Right cardiac atrium (tissue), 5 donors: ENCODE data around the gene RPS23. TPM values are rescaled to one million over a fixed set of nuclear protein-coding genes. Genes with fewer than 3 reads are reported as not detected.

ENCODE experiments used
- ATAC-seq, 2 donors: fragments of 200-7000 bp; cut with Tn5 transposase; one replicate each; pipeline versions ENCODE4 v1.8.0 to v1.9.1; 2020; ENCODE audit warnings: moderate library complexity in 2 of 2, mild to moderate bottlenecking in 1 of 2
- DNase-seq, 3 donors: peaks; one replicate each; pipeline ENCODE4 v3.0.0-alpha.2; 2020
- H3K27ac ChIP-seq: one replicate; pipeline ENCODE4 v1.5.1; 2013; ENCODE audit warnings: mild to moderate bottlenecking, low read length, control low read depth, moderate library complexity
- H3K27me3 ChIP-seq: one replicate; pipeline ENCODE4 v1.6.1; 2013; ENCODE audit not compliant: control insufficient read depth, insufficient read depth
- H3K4me1 ChIP-seq: one replicate; pipeline ENCODE4 v1.6.1; 2013; ENCODE audit warnings: low read length; ENCODE audit not compliant: control insufficient read depth, insufficient read depth
- H3K4me3 ChIP-seq: one replicate; pipeline ENCODE4 v1.5.1; 2013; ENCODE audit warnings: low read length, control low read depth
- H3K9me3 ChIP-seq: one replicate; pipeline ENCODE4 v1.6.1; 2013; ENCODE audit warnings: low read length; ENCODE audit not compliant: control insufficient read depth
- WGBS: extraction: QIAGEN DNeasy Blood & Tissue Kit; methylation state at CpG from one replicate; pipeline ENCODE4 v1.1.7; 2013; 5-methylcytosine and 5-hydroxymethylcytosine counted together
- intact Hi-C, 4 donors: fragments of 100-400 bp; cut with DNase I; formaldehyde crosslinking; loops; one replicate each; pipeline versions ENCODE4 v1.11.0 to v1.14.0; 2022 to 2023
- polyA plus RNA-seq: library from polyadenylated mRNA; stranded (reverse); fragments of 200-250 nt; gene quantifications from one replicate; pipeline ENCODE4 v1.2.3, GENCODE V29; 2013
- total RNA-seq, 4 donors: library from RNA; stranded (reverse); fragmentation: NEBNext Ultra II Directional; extraction: Animal tissue kit (Norgen Biotek cat#: 25700); gene quantifications; one replicate each; pipeline ENCODE4 v1.2.1, GENCODE V29; 2021
- donor health status: healthy with polysubstance abuse.
- donor health status: DM: no; HTN: yes; CAD: no.
- donor health status: DM: no; HTN: no; CAD: no.
- donor health status: DM: no; HTN: yes; CAD: no; lungs with severe emphysema.
- donor health status: DM: yes; HTN: yes; CAD: no.

RPS23 gene
- total and polyA plus RNA-seq, 5 donors: 1,173 to 1,902 (median 1,229) TPM

- Histone ChIP-seq H3K27me3 (no peaks in the 10 kb centered on the region), H3K27ac (no peak overlapping the region), H3K9me3 (no peaks in the 10 kb centered on the region), H3K4me3 (no peak overlapping the region), H3K4me1 (peaks cover 7% of the 10 kb centered on the region)
- intact Hi-C loops: no loop called here
- 74% methylated on average over 4 of the region's 4 CpGs for WGBS
- ATAC-seq (no peak), DNase-seq (no peak)
Measured at GRCh38 chr5:82309091-82309531, 31.0 kb upstream of the RPS23 start.

- H3K9me3 ChIP-seq: no peaks in the 10 kb centered on the region
- 100% methylated on average over 1 of the region's 1 CpG for WGBS
- intact Hi-C loops: no loop called here
- ATAC-seq (no peak), DNase-seq (no peak)
- no peaks in the 10 kb centered on the region for H3K27me3 ChIP-seq
- H3K4me1 ChIP-seq: peaks cover 7% of the 10 kb centered on the region
- no peak overlapping the region for H3K4me3 ChIP-seq
- no peak overlapping the region for H3K27ac ChIP-seq
Measured at GRCh38 chr5:82308416-82308815, 30.3 kb upstream of the RPS23 start.

GRCh38 chr5:82307451-82307850, 29.3 kb upstream of the RPS23 start:
- Histone ChIP-seq H3K27ac (no peak overlapping the region), H3K4me3 (no peak overlapping the region), H3K27me3 (no peaks in the 10 kb centered on the region), H3K9me3 (no peaks in the 10 kb centered on the region), H3K4me1 (no peaks in the 10 kb centered on the region)
- intact Hi-C loops: no loop called here
- WGBS: 62% methylated on average over 3 of the region's 3 CpGs
- DNase-seq (peak in 1 of 3 donors; percentile 15), ATAC-seq (peak; percentile 72 to 91)

- no peak overlapping the region for H3K4me3 ChIP-seq
- ATAC-seq: no peak
- no peaks in the 10 kb centered on the region for H3K27me3 ChIP-seq
- no peaks in the 10 kb centered on the region for H3K4me1 ChIP-seq
- no peak for DNase-seq
- no peaks in the 10 kb centered on the region for H3K9me3 ChIP-seq
- 78% methylated on average over 2 of the region's 2 CpGs for WGBS
- intact Hi-C loops: no loop called here
- H3K27ac ChIP-seq: no peak overlapping the region
Measured at GRCh38 chr5:82306151-82306550, 28.0 kb upstream of the RPS23 start.

- DNase-seq: no peak
- 95% methylated on average over 3 of the region's 3 CpGs for WGBS
- Histone ChIP-seq H3K27ac (no peak overlapping the region), H3K27me3 (no peaks in the 10 kb centered on the region), H3K4me3 (no peak overlapping the region), H3K9me3 (no peaks in the 10 kb centered on the region), H3K4me1 (no peaks in the 10 kb centered on the region)
- no peak for ATAC-seq
- intact Hi-C loops: no loop called here
Measured at GRCh38 chr5:82301190-82301589, 23.0 kb upstream of the RPS23 start.

- no peaks in the 10 kb centered on the region for H3K9me3 ChIP-seq
- ATAC-seq: no peak
- H3K4me3 ChIP-seq: no peak overlapping the region
- intact Hi-C loops: no loop called here
- H3K4me1 ChIP-seq: no peaks in the 10 kb centered on the region
- 58% methylated on average over 2 of the region's 2 CpGs for WGBS
- no peaks in the 10 kb centered on the region for H3K27me3 ChIP-seq
- H3K27ac ChIP-seq: no peak overlapping the region
- no peak for DNase-seq
Measured at GRCh38 chr5:82298668-82299067, 20.5 kb upstream of the RPS23 start.

GRCh38 chr5:82297711-82298110, 19.6 kb upstream of the RPS23 start:
- no peak overlapping the region for H3K4me3 ChIP-seq
- ATAC-seq: no peak
- WGBS: 60% methylated on average over 3 of the region's 3 CpGs
- no peak for DNase-seq
- intact Hi-C loops: no loop called here
- no peak overlapping the region for H3K27ac ChIP-seq
- H3K9me3 ChIP-seq: no peaks in the 10 kb centered on the region
- H3K4me1 ChIP-seq: no peaks in the 10 kb centered on the region
- H3K27me3 ChIP-seq: no peaks in the 10 kb centered on the region

- H3K9me3 ChIP-seq: no peaks in the 10 kb centered on the region
- no peak overlapping the region for H3K27ac ChIP-seq
- no peaks in the 10 kb centered on the region for H3K4me1 ChIP-seq
- intact Hi-C loops: no loop called here
- DNase-seq: no peak
- no peaks in the 10 kb centered on the region for H3K27me3 ChIP-seq
- ATAC-seq: no peak
- no peak overlapping the region for H3K4me3 ChIP-seq
- WGBS: 86% methylated on average over 4 of the region's 4 CpGs
Measured at GRCh38 chr5:82296929-82297328, 18.8 kb upstream of the RPS23 start.

- no peak overlapping the region for H3K27ac ChIP-seq
- H3K4me1 ChIP-seq: no peaks in the 10 kb centered on the region
- intact Hi-C loops: no loop called here
- 71% methylated on average over 2 of the region's 2 CpGs for WGBS
- ATAC-seq (no peak), DNase-seq (no peak)
- no peak overlapping the region for H3K4me3 ChIP-seq
- H3K27me3 ChIP-seq: no peaks in the 10 kb centered on the region
- H3K9me3 ChIP-seq: no peaks in the 10 kb centered on the region
Measured at GRCh38 chr5:82295959-82296531, 17.9 kb upstream of the RPS23 start.

- intact Hi-C loops: no loop called here
- Histone ChIP-seq H3K27ac (no peak overlapping the region), H3K27me3 (no peaks in the 10 kb centered on the region), H3K4me3 (no peak overlapping the region), H3K4me1 (no peaks in the 10 kb centered on the region), H3K9me3 (no peaks in the 10 kb centered on the region)
- DNase-seq (no peak), ATAC-seq (no peak)
Measured at GRCh38 chr5:82295144-82295543, 17.0 kb upstream of the RPS23 start.

GRCh38 chr5:82291420-82291819, 13.3 kb upstream of the RPS23 start:
- intact Hi-C loops: no loop called here
- H3K4me3 ChIP-seq: no peak overlapping the region
- no peak overlapping the region for H3K27ac ChIP-seq
- DNase-seq: no peak
- no peaks in the 10 kb centered on the region for H3K9me3 ChIP-seq
- 73% methylated on average over 2 of the region's 2 CpGs for WGBS
- no peaks in the 10 kb centered on the region for H3K4me1 ChIP-seq
- ATAC-seq: no peak
- no peaks in the 10 kb centered on the region for H3K27me3 ChIP-seq

- H3K27me3 ChIP-seq: no peaks in the 10 kb centered on the region
- peak in 1 of 2 donors; percentile 22 for ATAC-seq
- DNase-seq: peak in 1 of 3 donors; percentile 27
Measured at GRCh38 chr5:82290908-82291307, 12.8 kb upstream of the RPS23 start.

More at GRCh38 chr5:82290908-82291307, 12.8 kb upstream of the RPS23 start:
- Histone ChIP-seq H3K9me3 (no peaks in the 10 kb centered on the region), H3K4me1 (no peaks in the 10 kb centered on the region), H3K4me3 (no peak overlapping the region), H3K27ac (no peak overlapping the region)
- WGBS: 80% methylated on average over 6 of the region's 6 CpGs
- intact Hi-C loops: no loop called here
